ENCODE results near the gene PARD3B.
A peak's percentile ranks its signal among the peaks of the same experiment; 100 is the strongest.

Gene PARD3B

GRCh38 chr2:204771721-204772120 lies 226.4 kb downstream of the PARD3B start:
- no peak for DNase-seq

DNA sequence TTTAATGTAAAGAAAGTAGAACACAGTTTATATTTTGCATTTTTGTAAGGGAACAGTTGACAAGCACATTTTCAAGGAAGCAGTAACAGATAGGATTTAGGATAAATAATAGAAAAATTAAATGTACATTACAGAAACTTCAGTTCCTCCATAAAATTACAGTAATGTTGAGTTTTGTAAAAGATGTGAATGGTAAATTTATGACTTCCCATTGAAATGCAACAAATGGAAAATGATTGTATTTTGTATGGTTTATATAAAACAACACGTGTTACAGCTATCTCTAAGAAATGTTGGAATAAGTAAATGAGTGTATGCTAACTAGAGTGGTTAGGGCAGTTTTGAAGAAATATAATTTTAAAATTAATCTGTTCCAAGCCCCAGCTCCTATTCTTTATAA lies 227.3 kb downstream of the PARD3B start:
- DNase-seq, result no peak

DNA sequence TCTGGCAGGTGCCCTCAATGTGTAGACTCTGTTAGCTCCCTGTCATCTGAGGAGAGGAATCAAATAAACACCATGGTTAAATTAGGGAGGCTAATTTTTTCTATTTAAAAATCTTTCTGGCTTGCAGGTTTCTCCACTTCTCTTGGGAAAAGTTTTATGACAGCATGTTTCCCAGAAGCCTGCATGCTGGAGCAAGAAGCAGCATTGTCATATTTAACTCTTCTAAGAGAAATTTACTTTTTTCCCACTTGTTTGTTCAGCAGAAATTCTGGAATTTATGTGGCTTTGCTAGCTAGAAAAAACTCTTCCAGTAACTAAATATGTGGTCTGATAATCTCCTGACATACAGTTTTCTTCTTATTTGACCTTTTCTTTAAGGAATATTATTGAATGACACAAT lies 230.5 kb downstream of the PARD3B start:
- no peak for DNase-seq

GRCh38 chr2:204776781-204777559 lies 231.7 kb downstream of the PARD3B start:
- DNase-seq, result peak; percentile 48

DNA sequence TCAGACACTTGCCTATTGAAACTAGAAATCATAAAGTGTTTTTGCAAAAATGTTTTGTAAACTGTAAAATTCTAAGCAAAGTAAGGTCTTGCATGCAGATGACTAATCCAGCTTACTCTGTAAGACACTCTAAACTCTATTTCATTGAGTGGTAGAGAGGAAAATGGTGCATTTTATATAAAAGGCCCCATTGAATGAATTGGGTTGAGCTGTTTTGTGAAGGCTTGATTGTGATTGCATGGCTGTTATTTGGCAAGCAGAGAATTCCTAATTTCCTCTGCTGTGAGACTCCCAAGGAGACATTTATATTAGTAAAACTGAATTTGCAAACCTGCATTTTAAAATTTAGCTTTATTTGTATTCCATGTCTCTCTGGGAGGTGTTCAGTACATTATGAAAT lies 234.5 kb downstream of the PARD3B start:
- no peak for DNase-seq

DNA sequence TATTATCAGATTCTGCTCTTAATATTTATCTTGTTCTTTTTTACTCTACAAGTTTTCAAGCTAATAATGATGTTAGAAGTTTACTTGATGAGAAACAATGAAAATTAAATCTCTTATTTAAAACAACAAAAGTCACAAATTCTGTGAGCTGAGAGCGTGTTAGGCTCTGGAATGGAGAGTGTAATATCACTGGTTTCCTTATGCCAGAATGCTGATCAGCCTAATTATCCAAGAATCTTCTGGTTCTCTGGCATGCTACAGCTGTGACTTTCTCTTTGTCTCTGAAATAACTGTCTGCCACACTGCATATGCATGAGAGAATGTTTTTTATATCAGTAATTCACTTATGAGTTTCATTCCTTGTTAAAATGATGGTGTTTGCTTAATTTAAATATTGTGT lies 236.7 kb downstream of the PARD3B start:
- DNase-seq, result no peak

- no peak for DNase-seq
These were observed 244.8 kb downstream of the PARD3B start for GRCh38 chr2:204790076-204790475.

- DNase-seq, result peak; percentile 16
These were observed 246.0 kb downstream of the PARD3B start for GRCh38 chr2:204791230-204791629.

- no peak for DNase-seq
These were observed 249.3 kb downstream of the PARD3B start for GRCh38 chr2:204794624-204795023.

GRCh38 chr2:204795156-204795555 lies 249.9 kb downstream of the PARD3B start:
- DNase-seq, result peak; percentile 33

- no peak for DNase-seq
These were observed 251.3 kb downstream of the PARD3B start for GRCh38 chr2:204796581-204796980.

- no peak for DNase-seq
These were observed 254.5 kb downstream of the PARD3B start for GRCh38 chr2:204799791-204800190.

- no peak for DNase-seq
These were observed 263.2 kb downstream of the PARD3B start for GRCh38 chr2:204808494-204808893.

- peak; percentile 1 for DNase-seq
These were observed 279.6 kb downstream of the PARD3B start for GRCh38 chr2:204824751-204825453.

GRCh38 chr2:204825681-204826080 lies 280.4 kb downstream of the PARD3B start:
- DNase-seq, result no peak

GRCh38 chr2:204827701-204828590 lies 282.7 kb downstream of the PARD3B start:
- DNase-seq, result no peak

DNA sequence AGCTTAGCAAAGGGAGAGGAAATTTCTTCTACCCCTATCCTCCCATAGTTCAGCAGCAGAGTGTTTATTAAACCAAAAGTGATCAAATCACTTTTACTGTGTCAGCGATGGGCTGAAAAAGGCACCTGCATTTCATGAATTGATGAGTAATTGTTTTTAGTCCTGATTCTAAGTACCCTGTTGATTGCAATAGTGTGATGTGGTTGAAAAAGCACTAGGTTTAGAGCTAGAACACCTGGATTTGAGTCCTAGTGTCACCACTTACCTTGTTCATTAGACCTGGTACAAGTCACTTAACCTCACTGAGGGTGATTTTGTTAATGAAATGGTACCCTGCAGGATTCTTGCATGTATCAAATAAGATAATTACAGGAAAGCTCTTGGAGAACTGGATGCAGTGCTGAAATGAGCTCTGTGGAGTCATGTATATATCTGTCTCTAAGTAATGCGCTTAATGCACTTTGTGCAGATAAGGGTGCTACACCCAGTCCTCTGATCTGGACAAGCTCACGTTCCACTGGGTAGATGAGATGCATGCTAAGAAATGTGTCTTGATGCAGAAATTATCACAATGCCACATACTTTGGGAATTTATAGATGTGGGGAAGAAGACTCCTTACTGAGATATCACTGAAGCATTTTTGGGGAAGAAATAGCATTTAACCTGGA lies 289.6 kb downstream of the PARD3B start:
- DNase-seq, result no peak

GRCh38 chr2:204835786-204836185 lies 290.5 kb downstream of the PARD3B start:
- no peak for DNase-seq

- DNase-seq, result no peak
These were observed 295.2 kb downstream of the PARD3B start for GRCh38 chr2:204840504-204840903.

- DNase-seq, result no peak
These were observed 296.8 kb downstream of the PARD3B start for GRCh38 chr2:204842068-204842467.

DNA sequence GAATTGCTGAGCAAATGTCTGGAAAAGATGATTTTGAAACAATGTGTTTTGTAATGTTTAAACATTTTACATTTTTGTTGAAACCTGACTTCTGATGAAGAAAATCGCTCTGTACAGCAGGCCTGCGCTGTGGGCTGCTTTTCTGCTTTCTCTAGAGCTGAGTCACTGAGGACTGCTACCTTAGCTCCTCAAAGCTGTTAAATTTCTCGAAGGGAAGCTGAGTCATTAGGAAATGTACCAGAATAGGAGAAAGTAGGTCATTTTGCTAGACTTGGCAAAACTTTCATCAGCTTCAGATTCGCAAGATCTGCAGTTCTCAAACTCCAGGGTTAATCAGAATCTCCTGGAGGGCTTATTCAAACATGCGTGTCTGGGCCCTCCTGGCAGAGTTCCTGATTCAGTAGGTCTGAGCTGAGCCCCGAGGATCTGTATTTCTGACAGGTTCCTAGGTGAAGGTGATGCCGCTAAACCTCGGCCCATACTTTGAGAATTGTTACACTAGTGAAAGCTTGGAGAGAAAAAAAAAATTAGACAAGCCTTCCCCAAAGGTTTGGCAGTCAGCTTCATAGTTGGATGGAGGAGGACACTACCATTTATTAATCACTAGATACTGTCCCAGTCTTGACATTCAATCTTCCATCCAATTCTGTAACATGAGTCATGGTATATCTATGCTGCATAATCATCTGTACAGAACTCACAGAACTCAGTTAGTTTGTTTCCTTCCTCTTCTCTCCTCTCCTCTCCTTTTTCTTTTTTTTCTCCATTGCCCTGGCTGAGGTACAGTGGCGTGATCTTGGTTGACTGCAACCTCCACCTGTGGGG lies 297.6 kb downstream of the PARD3B start:
- DNase-seq, result peak; percentile 96

- no peak for DNase-seq
These were observed 301.2 kb downstream of the PARD3B start for GRCh38 chr2:204846471-204846870.
